Measurements from ENCODE around the gene GIGYF2.

- TF ChIP-seq CTCF (IDR thresholded peaks at IDR 0.05) (no peak), POLR2A (IDR thresholded peaks at IDR 0.05; ENCODE audit: low read depth) (no peak)
These were observed 113.3 kb downstream of the GIGYF2 start for GRCh38 chr2:232810444-232810843.

Measured in esophagus muscularis mucosa (tissue), 3 donors.